ENCODE results near the gene ARHGEF16. TPM values are rescaled to one million over a fixed set of nuclear protein-coding genes. Genes with fewer than 3 reads are reported as not detected.

Gene ARHGEF16
- total RNA-seq, 1 experiment from 2014 or later: 17.2 TPM

DNA sequence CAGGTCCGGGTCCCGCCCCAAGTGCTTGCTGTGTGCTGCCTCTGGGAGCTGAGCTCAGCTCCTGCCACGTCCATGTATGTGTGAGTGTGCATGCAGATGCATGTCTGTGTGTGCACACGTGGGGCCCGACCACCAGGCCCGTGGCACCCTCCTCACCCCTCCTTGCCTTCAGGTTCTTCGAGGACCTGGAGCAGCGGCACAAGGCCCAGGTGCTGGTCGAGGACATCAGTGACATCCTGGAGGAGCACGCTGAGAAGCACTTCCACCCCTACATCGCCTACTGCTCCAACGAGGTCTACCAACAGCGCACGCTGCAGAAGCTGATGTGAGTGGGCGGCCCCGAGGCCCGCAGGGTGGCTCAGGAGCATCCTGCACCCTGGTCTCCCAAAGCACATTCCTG, 18.4 kb downstream of the ARHGEF16 start:
- Mint-ChIP-seq H3K36me3 (peaks cover 11% of the 10 kb centered on the region; the same call in 1 of the 2 replicates), H3K27me3 (ENCODE audit: low read depth) (no peaks in the 10 kb centered on the region), H3K4me3 (no peak overlapping the region), H3K27ac (no peak overlapping the region), H3K9me3 (no peaks in the 10 kb centered on the region), H3K4me1 (peaks cover 17% of the 10 kb centered on the region)
- ChIA-PET CTCF (interaction anchor here (2.0 to 4.1 kb wide), 5 partner anchors 10 to 146 kb away, joined by 17 to 165 read pairs (median 19); partner anchors contain the start of gene ARHGEF16), POLR2A (no interaction called here)
- DNase-seq (ENCODE audit: low spot score) (no peak), ATAC-seq (no peak)
- no peak for TF ChIP-seq ZBTB21 (CRISPR knock-in tag; IDR thresholded peaks at IDR 0.05; ENCODE audit: borderline replicate concordance)
- no peak for TF ChIP-seq HMGA2 (CRISPR knock-in tag; IDR thresholded peaks at IDR 0.05)
- no peak for TF ChIP-seq OVOL2 (CRISPR knock-in tag; IDR thresholded peaks at IDR 0.05; ENCODE audit: borderline replicate concordance)
- TF ChIP-seq ZNF317 (CRISPR knock-in tag; IDR thresholded peaks at IDR 0.05; ENCODE audit: borderline replicate concordance, low read depth): no peak
- TF ChIP-seq EMX1 (CRISPR knock-in tag; IDR thresholded peaks at IDR 0.05): no peak
- no peak for TF ChIP-seq TEAD1 (CRISPR knock-in tag; IDR thresholded peaks at IDR 0.05)
- no peak for TF ChIP-seq MYBL2 (CRISPR knock-in tag; IDR thresholded peaks at IDR 0.05)
- TF ChIP-seq, protein P1, sequence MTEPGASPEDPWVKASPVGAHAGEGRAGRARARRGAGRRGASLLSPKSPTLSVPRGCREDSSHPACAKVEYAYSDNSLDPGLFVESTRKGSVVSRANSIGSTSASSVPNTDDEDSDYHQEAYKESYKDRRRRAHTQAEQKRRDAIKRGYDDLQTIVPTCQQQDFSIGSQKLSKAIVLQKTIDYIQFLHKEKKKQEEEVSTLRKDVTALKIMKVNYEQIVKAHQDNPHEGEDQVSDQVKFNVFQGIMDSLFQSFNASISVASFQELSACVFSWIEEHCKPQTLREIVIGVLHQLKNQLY (CRISPR knock-in tag; IDR thresholded peaks at IDR 0.05): no peak
- TF ChIP-seq FOXP1 (CRISPR knock-in tag; IDR thresholded peaks at IDR 0.05; ENCODE audit: borderline replicate concordance): no peak
- TF ChIP-seq KAT7 (CRISPR knock-in tag; IDR thresholded peaks at IDR 0.05; ENCODE audit: borderline replicate concordance): no peak
- no peak for TF ChIP-seq FOXK1 (CRISPR knock-in tag; IDR thresholded peaks at IDR 0.05)
- TF ChIP-seq ZNF121 (CRISPR knock-in tag; IDR thresholded peaks at IDR 0.05): no peak
- no peak for TF ChIP-seq ESRRA (CRISPR knock-in tag; IDR thresholded peaks at IDR 0.05; ENCODE audit: borderline replicate concordance)
- no peak for TF ChIP-seq ZNF416 (CRISPR knock-in tag; IDR thresholded peaks at IDR 0.05)
- TF ChIP-seq, protein P2, sequence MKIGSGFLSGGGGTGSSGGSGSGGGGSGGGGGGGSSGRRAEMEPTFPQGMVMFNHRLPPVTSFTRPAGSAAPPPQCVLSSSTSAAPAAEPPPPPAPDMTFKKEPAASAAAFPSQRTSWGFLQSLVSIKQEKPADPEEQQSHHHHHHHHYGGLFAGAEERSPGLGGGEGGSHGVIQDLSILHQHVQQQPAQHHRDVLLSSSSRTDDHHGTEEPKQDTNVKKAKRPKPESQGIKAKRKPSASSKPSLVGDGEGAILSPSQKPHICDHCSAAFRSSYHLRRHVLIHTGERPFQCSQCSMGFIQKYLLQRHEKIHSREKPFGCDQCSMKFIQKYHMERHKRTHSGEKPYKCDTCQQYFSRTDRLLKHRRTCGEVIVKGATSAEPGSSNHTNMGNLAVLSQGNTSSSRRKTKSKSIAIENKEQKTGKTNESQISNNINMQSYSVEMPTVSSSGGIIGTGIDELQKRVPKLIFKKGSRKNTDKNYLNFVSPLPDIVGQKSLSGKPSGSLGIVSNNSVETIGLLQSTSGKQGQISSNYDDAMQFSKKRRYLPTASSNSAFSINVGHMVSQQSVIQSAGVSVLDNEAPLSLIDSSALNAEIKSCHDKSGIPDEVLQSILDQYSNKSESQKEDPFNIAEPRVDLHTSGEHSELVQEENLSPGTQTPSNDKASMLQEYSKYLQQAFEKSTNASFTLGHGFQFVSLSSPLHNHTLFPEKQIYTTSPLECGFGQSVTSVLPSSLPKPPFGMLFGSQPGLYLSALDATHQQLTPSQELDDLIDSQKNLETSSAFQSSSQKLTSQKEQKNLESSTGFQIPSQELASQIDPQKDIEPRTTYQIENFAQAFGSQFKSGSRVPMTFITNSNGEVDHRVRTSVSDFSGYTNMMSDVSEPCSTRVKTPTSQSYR (CRISPR knock-in tag; IDR thresholded peaks at IDR 0.05): no peak

DNA sequence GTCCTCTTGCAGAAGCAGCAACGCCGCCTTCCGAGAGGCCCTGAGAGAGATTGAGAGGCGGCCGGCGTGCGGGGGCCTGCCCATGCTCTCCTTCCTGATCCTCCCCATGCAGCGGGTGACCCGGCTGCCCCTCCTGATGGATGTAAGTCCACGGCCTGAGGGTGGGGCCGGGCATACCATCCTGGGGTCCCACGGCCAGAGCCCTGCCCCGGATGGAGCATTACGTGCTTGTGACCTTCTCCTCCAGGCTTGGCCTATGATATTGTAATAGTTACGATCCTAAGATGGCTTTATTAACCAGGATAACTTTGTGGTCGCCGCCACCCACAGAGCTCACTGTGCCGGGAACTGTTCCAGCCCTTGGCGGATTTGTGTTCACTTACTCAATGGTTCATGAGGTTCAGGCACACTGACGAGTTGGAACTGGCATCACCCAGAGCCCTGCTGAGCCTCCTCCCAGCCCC, 18.9 kb downstream of the ARHGEF16 start:
- Mint-ChIP-seq H3K27ac (0 out of 2 replicates have a peak overlapping the region, but pooled peaks have one; percentile 41), H3K4me1 (peaks cover 17% of the 10 kb centered on the region), H3K9me3 (no peaks in the 10 kb centered on the region), H3K27me3 (ENCODE audit: low read depth) (no peaks in the 10 kb centered on the region), H3K4me3 (no peak overlapping the region), H3K36me3 (peaks cover 11% of the 10 kb centered on the region; the same call in 1 of the 2 replicates)
- ChIA-PET CTCF (interaction anchor here (0.6 to 4.1 kb wide), 4 partner anchors 12 to 146 kb away, joined by 5 to 165 read pairs (median 31); partner anchors contain the start of gene ARHGEF16), POLR2A (no interaction called here)
- DNase-seq (ENCODE audit: low spot score): no peak
- ATAC-seq: no peak
- TF ChIP-seq, protein P3, sequence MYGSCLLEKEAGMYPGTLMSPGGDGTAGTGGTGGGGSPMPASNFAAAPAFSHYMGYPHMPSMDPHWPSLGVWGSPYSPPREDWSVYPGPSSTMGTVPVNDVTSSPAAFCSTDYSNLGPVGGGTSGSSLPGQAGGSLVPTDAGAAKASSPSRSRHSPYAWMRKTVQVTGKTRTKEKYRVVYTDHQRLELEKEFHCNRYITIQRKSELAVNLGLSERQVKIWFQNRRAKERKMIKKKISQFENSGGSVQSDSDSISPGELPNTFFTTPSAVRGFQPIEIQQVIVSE (CRISPR knock-in tag; IDR thresholded peaks at IDR 0.05; ENCODE audit: borderline replicate concordance): no peak
- TF ChIP-seq IRF2 (CRISPR knock-in tag; IDR thresholded peaks at IDR 0.05; ENCODE audit: borderline replicate concordance, low read depth): no peak
- no peak for TF ChIP-seq KAT7 (CRISPR knock-in tag; IDR thresholded peaks at IDR 0.05; ENCODE audit: borderline replicate concordance)
- no peak for TF ChIP-seq ZNF317 (CRISPR knock-in tag; IDR thresholded peaks at IDR 0.05; ENCODE audit: borderline replicate concordance, low read depth)
- TF ChIP-seq ETV6 (CRISPR knock-in tag; IDR thresholded peaks at IDR 0.05): no peak
- TF ChIP-seq, protein P4, sequence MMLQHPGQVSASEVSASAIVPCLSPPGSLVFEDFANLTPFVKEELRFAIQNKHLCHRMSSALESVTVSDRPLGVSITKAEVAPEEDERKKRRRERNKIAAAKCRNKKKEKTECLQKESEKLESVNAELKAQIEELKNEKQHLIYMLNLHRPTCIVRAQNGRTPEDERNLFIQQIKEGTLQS (CRISPR knock-in tag; conservative IDR thresholded peaks at IDR 0.05): no peak
- no peak for TF ChIP-seq CREB1 (CRISPR knock-in tag; IDR thresholded peaks at IDR 0.05)
- TF ChIP-seq, protein P5, sequence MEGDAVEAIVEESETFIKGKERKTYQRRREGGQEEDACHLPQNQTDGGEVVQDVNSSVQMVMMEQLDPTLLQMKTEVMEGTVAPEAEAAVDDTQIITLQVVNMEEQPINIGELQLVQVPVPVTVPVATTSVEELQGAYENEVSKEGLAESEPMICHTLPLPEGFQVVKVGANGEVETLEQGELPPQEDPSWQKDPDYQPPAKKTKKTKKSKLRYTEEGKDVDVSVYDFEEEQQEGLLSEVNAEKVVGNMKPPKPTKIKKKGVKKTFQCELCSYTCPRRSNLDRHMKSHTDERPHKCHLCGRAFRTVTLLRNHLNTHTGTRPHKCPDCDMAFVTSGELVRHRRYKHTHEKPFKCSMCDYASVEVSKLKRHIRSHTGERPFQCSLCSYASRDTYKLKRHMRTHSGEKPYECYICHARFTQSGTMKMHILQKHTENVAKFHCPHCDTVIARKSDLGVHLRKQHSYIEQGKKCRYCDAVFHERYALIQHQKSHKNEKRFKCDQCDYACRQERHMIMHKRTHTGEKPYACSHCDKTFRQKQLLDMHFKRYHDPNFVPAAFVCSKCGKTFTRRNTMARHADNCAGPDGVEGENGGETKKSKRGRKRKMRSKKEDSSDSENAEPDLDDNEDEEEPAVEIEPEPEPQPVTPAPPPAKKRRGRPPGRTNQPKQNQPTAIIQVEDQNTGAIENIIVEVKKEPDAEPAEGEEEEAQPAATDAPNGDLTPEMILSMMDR (IDR thresholded peaks at IDR 0.05): no peak
- TF ChIP-seq, protein P6, sequence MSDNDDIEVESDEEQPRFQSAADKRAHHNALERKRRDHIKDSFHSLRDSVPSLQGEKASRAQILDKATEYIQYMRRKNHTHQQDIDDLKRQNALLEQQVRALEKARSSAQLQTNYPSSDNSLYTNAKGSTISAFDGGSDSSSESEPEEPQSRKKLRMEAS (CRISPR knock-in tag; IDR thresholded peaks at IDR 0.05): no peak
- no peak for TF ChIP-seq NR3C1 (CRISPR knock-in tag; conservative IDR thresholded peaks at IDR 0.05; ENCODE audit: low read depth)
- TF ChIP-seq, protein P7, sequence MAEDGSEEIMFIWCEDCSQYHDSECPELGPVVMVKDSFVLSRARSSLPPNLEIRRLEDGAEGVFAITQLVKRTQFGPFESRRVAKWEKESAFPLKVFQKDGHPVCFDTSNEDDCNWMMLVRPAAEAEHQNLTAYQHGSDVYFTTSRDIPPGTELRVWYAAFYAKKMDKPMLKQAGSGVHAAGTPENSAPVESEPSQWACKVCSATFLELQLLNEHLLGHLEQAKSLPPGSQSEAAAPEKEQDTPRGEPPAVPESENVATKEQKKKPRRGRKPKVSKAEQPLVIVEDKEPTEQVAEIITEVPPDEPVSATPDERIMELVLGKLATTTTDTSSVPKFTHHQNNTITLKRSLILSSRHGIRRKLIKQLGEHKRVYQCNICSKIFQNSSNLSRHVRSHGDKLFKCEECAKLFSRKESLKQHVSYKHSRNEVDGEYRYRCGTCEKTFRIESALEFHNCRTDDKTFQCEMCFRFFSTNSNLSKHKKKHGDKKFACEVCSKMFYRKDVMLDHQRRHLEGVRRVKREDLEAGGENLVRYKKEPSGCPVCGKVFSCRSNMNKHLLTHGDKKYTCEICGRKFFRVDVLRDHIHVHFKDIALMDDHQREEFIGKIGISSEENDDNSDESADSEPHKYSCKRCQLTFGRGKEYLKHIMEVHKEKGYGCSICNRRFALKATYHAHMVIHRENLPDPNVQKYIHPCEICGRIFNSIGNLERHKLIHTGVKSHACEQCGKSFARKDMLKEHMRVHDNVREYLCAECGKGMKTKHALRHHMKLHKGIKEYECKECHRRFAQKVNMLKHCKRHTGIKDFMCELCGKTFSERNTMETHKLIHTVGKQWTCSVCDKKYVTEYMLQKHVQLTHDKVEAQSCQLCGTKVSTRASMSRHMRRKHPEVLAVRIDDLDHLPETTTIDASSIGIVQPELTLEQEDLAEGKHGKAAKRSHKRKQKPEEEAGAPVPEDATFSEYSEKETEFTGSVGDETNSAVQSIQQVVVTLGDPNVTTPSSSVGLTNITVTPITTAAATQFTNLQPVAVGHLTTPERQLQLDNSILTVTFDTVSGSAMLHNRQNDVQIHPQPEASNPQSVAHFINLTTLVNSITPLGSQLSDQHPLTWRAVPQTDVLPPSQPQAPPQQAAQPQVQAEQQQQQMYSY (CRISPR knock-in tag; IDR thresholded peaks at IDR 0.05): no peak

Measured in WTC11 (cell line).